Progenitor cell of endocrine pancreas (in vitro differentiated cells): ENCODE results near the gene ARL4C. TPM values are rescaled to one million over a fixed set of nuclear protein-coding genes. Genes with fewer than 3 reads are reported as not detected.

Experiments used
- DNase-seq: peaks from one replicate; pipeline ENCODE4 v3.0.0; 2021; ENCODE audit warnings: low spot score; ENCODE audit not compliant: unreplicated experiment
- H3K27ac Mint-ChIP-seq: 2 replicates; pipeline ENCODE4 v1.8.0; 2021; ENCODE audit warnings: mild to moderate bottlenecking, moderate library complexity, mixed read lengths
- H3K27me3 Mint-ChIP-seq: 2 replicates; pipeline ENCODE4 v1.8.0; 2021; ENCODE audit warnings: mixed read lengths
- H3K36me3 Mint-ChIP-seq: 2 replicates; pipeline ENCODE4 v1.8.0; 2022; ENCODE audit warnings: mixed read lengths; ENCODE audit not compliant: insufficient read depth
- H3K4me1 Mint-ChIP-seq: 2 replicates; pipeline ENCODE4 v1.8.0; 2021; ENCODE audit warnings: low read depth, mixed read lengths
- H3K4me3 Mint-ChIP-seq: 2 replicates; pipeline ENCODE4 v1.8.0; 2021; ENCODE audit warnings: low read depth, mild to moderate bottlenecking, moderate library complexity, mixed read lengths
- H3K9me3 Mint-ChIP-seq: 2 replicates; pipeline ENCODE4 v1.8.0; 2021; ENCODE audit warnings: low read depth, mixed read lengths
- total RNA-seq: library from RNA; stranded (reverse); gene quantifications from 2 replicates; pipeline ENCODE4 v1.2.1, GENCODE V29; 2021
- TF ChIP-seq, protein P1 (sequence below): fragments of 200-600 bp; sonication (generic); IDR thresholded peaks from one replicate; pipeline ENCODE4 v1.5.0; 2021; ENCODE audit warnings: antibody characterized with exemption, mild to moderate bottlenecking; ENCODE audit not compliant: unreplicated experiment

Gene ARL4C
- total RNA-seq, 1 donor from 2014 or later, result 39.9 TPM

GRCh38 chr2:234536178-234536965, 39.5 kb upstream of the ARL4C start:
- Mint-ChIP-seq H3K27ac (no peak overlapping the region), H3K4me1 (peaks cover 12% of the 10 kb centered on the region), H3K36me3 (no peaks in the 10 kb centered on the region), H3K9me3 (no peaks in the 10 kb centered on the region), H3K4me3 (no peak overlapping the region), H3K27me3 (no peaks in the 10 kb centered on the region)
- DNase-seq, result no peak
- TF ChIP-seq, protein P1, sequence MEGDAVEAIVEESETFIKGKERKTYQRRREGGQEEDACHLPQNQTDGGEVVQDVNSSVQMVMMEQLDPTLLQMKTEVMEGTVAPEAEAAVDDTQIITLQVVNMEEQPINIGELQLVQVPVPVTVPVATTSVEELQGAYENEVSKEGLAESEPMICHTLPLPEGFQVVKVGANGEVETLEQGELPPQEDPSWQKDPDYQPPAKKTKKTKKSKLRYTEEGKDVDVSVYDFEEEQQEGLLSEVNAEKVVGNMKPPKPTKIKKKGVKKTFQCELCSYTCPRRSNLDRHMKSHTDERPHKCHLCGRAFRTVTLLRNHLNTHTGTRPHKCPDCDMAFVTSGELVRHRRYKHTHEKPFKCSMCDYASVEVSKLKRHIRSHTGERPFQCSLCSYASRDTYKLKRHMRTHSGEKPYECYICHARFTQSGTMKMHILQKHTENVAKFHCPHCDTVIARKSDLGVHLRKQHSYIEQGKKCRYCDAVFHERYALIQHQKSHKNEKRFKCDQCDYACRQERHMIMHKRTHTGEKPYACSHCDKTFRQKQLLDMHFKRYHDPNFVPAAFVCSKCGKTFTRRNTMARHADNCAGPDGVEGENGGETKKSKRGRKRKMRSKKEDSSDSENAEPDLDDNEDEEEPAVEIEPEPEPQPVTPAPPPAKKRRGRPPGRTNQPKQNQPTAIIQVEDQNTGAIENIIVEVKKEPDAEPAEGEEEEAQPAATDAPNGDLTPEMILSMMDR, result no peak

DNA sequence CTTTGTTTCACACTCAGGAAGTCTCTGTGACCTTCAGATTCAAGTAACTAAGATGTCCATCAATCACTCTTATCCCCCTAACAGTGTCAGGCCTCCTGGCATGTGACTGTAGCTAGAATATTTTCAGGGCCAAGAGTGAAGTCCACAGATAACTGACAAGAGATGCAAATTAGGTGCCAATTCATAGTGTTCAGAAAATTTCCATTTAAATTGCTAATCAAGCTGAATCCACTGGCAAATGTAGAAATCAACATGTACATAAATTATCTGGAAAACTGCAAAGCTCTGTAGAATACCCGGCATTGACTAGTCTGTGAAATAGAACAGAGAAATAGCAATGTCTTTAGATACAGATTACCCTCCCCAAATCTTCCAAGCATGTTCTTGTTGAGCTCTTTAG, 38.6 kb upstream of the ARL4C start:
- no peak for DNase-seq
- Mint-ChIP-seq H3K27ac (no peak overlapping the region), H3K4me3 (no peak overlapping the region), H3K9me3 (peaks cover 3% of the 10 kb centered on the region), H3K36me3 (no peaks in the 10 kb centered on the region), H3K4me1 (peaks cover 12% of the 10 kb centered on the region), H3K27me3 (no peaks in the 10 kb centered on the region)
- TF ChIP-seq, protein P1, result no peak

DNA sequence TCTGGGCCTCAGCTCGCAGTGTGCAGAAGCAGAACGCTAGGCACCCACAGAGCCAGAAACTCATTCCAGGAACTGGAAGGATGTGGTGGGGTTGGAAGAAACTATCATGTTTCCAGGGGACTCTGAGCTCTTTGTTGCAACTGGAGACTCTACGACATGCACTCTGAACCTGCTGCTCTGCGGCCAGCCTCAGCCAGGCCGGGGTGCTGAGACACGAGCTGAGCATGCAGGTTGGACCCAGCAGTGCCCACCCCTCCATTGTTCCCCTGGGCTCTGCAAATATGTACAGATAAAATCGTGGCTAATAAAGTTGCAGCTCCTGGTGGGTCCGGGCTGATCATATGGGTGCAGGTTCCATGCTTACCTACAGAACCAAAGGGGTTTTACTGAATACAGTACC, 37.6 kb upstream of the ARL4C start:
- H3K27me3 Mint-ChIP-seq, result no peaks in the 10 kb centered on the region
- H3K36me3 Mint-ChIP-seq, result no peaks in the 10 kb centered on the region
- TF ChIP-seq, protein P1, result no peak
- DNase-seq, result no peak
- H3K4me3 Mint-ChIP-seq, result no peak overlapping the region
- peak overlapping the region; percentile 35 for H3K27ac Mint-ChIP-seq
- H3K4me1 Mint-ChIP-seq, result peaks cover 12% of the 10 kb centered on the region
- peaks cover 3% of the 10 kb centered on the region for H3K9me3 Mint-ChIP-seq

- DNase-seq, result no peak
- H3K27me3 Mint-ChIP-seq, result peaks cover 3% of the 10 kb centered on the region
- peaks cover 3% of the 10 kb centered on the region for H3K9me3 Mint-ChIP-seq
- H3K36me3 Mint-ChIP-seq, result no peaks in the 10 kb centered on the region
- H3K4me3 Mint-ChIP-seq, result no peak overlapping the region
- TF ChIP-seq, protein P1, result no peak
- peaks cover 12% of the 10 kb centered on the region for H3K4me1 Mint-ChIP-seq
- H3K27ac Mint-ChIP-seq, result no peak overlapping the region
Observed at GRCh38 chr2:234533626-234534025, 36.7 kb upstream of the ARL4C start.

- Mint-ChIP-seq H3K4me1 (no peaks in the 10 kb centered on the region), H3K9me3 (peaks cover 6% of the 10 kb centered on the region), H3K4me3 (no peak overlapping the region), H3K27me3 (peaks cover 7% of the 10 kb centered on the region), H3K36me3 (no peaks in the 10 kb centered on the region), H3K27ac (no peak overlapping the region)
- TF ChIP-seq, protein P1, result no peak
- DNase-seq, result no peak
Observed at GRCh38 chr2:234528410-234529148, 31.7 kb upstream of the ARL4C start.
